Mucosa of stomach (tissue), 1 donor: ENCODE measurements around the gene GOLGA3.

Experiments used
- H3K27me3 ChIP-seq: one replicate; pipeline ENCODE4 v1.7.0; 2013; ENCODE audit warnings: mild to moderate bottlenecking, low read length; ENCODE audit not compliant: control insufficient read depth, insufficient read depth
- H3K36me3 ChIP-seq: one replicate; pipeline ENCODE4 v1.7.0; 2013; ENCODE audit warnings: low read length; ENCODE audit not compliant: control insufficient read depth, insufficient read depth
- H3K4me1 ChIP-seq: one replicate; pipeline ENCODE4 v1.7.0; 2013; ENCODE audit warnings: mild to moderate bottlenecking, low read length; ENCODE audit not compliant: control insufficient read depth, insufficient read depth
- H3K4me3 ChIP-seq: one replicate; pipeline ENCODE4 v1.7.0; 2013; ENCODE audit warnings: low read length
- H3K9ac ChIP-seq: one replicate; pipeline ENCODE4 v1.7.0; 2013; ENCODE audit warnings: mild to moderate bottlenecking, low read length, moderate library complexity
- H3K9me3 ChIP-seq: one replicate; pipeline ENCODE4 v1.7.0; 2013; ENCODE audit warnings: mild to moderate bottlenecking, low read length, moderate library complexity; ENCODE audit not compliant: control insufficient read depth
- donor health status: Pancreatic carcinoma.

Gene GOLGA3

DNA sequence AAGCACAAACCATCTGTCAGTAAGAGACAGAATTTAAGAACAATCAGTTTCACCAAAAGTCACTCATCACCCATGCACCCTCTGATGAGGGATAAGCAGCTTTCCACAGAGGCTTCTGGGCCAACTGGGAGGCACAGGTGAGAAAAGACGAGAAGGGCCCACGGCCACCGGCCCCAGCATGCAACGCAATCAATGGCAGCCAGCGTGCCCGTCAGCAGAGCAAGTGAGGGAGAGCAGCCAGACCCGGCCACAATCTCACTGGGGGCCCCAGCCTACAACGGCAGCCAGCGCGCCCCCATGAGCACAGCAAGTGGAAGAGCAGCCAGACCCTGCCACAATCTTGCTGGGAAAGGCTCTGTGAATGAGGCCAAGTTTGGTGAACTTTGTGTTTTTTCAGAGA lies 80.3 kb downstream of the GOLGA3 start:
- Histone ChIP-seq H3K36me3 (peaks cover 41% of the 10 kb centered on the region), H3K9me3 (no peaks in the 10 kb centered on the region)

GRCh38 chr12:132747896-132748295 lies 80.8 kb downstream of the GOLGA3 start:
- peaks cover 41% of the 10 kb centered on the region for H3K36me3 ChIP-seq
- no peak overlapping the region for H3K4me3 ChIP-seq

More for the DNA sequence above, 80.3 kb downstream of the GOLGA3 start:
- H3K9ac ChIP-seq, result no peak overlapping the region
- no peak overlapping the region for H3K4me3 ChIP-seq
- no peaks in the 10 kb centered on the region for H3K4me1 ChIP-seq
- H3K27me3 ChIP-seq, result no peaks in the 10 kb centered on the region

DNA sequence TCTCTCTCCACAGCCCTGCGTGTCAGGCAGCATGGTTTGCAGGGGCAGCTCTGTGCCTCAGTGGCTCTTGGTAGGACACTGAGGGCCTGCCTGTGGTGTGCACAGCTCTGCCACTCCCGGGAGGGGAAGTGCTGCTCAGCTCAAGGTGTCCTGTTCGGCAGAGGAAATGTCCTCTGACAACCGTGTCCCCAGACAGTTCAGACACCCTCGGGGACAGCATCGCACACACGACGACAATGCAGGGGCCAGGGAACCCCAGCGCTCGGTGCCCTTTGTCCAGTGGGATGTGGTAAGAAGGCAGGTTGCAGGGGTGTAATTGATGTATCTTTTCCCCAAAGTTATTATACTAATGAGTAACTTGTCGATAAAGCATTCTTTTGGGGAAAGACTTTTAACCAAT lies 81.3 kb downstream of the GOLGA3 start:
- H3K9ac ChIP-seq, result no peak overlapping the region
- no peaks in the 10 kb centered on the region for H3K4me1 ChIP-seq
- H3K9me3 ChIP-seq, result no peaks in the 10 kb centered on the region
- peaks cover 44% of the 10 kb centered on the region for H3K36me3 ChIP-seq
- H3K4me3 ChIP-seq, result no peak overlapping the region
- no peaks in the 10 kb centered on the region for H3K27me3 ChIP-seq

More at GRCh38 chr12:132747896-132748295, 80.8 kb downstream of the GOLGA3 start:
- no peaks in the 10 kb centered on the region for H3K9me3 ChIP-seq
- H3K4me1 ChIP-seq, result no peaks in the 10 kb centered on the region
- H3K9ac ChIP-seq, result no peak overlapping the region
- no peaks in the 10 kb centered on the region for H3K27me3 ChIP-seq

DNA sequence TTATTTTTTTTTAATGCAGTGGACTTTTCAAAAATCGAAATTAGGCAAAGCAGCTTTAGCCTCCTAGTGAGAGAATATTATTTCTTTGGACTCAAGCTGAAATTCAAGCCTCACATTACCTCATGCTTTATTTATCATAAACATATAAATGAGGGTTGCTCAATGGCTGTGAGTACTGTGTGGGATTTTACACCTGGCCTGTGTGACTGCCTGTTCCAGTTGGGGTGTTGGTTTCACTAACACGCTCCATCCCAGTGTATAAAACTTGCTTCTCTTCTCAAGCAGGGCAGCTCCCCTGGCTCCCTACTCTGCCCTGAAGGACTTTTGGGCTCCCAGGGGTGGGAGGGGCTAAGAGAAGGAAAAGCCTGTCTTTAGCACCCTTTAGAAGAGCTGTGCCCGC lies 82.1 kb downstream of the GOLGA3 start:
- no peak overlapping the region for H3K9ac ChIP-seq
- H3K4me3 ChIP-seq, result no peak overlapping the region
- peaks cover 52% of the 10 kb centered on the region for H3K36me3 ChIP-seq
- H3K27me3 ChIP-seq, result no peaks in the 10 kb centered on the region
- no peaks in the 10 kb centered on the region for H3K4me1 ChIP-seq
- no peaks in the 10 kb centered on the region for H3K9me3 ChIP-seq

DNA sequence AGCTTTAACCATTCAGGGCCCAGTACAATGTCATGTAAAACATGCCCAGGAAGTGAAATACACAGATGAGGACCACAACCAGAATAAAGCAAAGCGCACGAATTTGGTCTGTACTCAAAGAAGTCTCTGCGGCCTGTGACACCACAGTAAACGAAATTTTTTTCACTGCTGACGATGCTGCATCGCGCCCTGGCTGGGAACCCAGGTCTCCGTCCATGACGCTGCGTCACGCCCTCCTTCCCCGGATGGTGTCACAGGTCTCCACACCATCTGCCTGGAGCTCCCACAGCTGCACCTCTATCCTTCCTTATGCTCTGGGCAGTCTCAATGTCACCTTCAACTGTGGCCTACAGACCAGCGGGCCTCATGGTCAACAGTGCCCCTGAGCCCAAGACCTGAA lies 84.8 kb downstream of the GOLGA3 start:
- Histone ChIP-seq H3K27me3 (no peaks in the 10 kb centered on the region), H3K36me3 (peaks cover 53% of the 10 kb centered on the region), H3K4me1 (no peaks in the 10 kb centered on the region), H3K4me3 (no peak overlapping the region), H3K9me3 (no peaks in the 10 kb centered on the region), H3K9ac (no peak overlapping the region)

GRCh38 chr12:132741620-132742019 lies 87.0 kb downstream of the GOLGA3 start:
- Histone ChIP-seq H3K9ac (no peak overlapping the region), H3K36me3 (peaks cover 47% of the 10 kb centered on the region), H3K9me3 (no peaks in the 10 kb centered on the region), H3K4me1 (no peaks in the 10 kb centered on the region), H3K4me3 (no peak overlapping the region), H3K27me3 (no peaks in the 10 kb centered on the region)

GRCh38 chr12:132740652-132741051 lies 88.0 kb downstream of the GOLGA3 start:
- Histone ChIP-seq H3K9me3 (no peaks in the 10 kb centered on the region), H3K4me3 (no peak overlapping the region), H3K36me3 (peaks cover 45% of the 10 kb centered on the region), H3K27me3 (no peaks in the 10 kb centered on the region), H3K4me1 (no peaks in the 10 kb centered on the region), H3K9ac (no peak overlapping the region)

GRCh38 chr12:132740313-132740646 lies 88.4 kb downstream of the GOLGA3 start:
- H3K36me3 ChIP-seq, result peaks cover 41% of the 10 kb centered on the region
- no peak overlapping the region for H3K4me3 ChIP-seq
- no peaks in the 10 kb centered on the region for H3K4me1 ChIP-seq
- no peaks in the 10 kb centered on the region for H3K9me3 ChIP-seq
- H3K9ac ChIP-seq, result no peak overlapping the region
- no peaks in the 10 kb centered on the region for H3K27me3 ChIP-seq

DNA sequence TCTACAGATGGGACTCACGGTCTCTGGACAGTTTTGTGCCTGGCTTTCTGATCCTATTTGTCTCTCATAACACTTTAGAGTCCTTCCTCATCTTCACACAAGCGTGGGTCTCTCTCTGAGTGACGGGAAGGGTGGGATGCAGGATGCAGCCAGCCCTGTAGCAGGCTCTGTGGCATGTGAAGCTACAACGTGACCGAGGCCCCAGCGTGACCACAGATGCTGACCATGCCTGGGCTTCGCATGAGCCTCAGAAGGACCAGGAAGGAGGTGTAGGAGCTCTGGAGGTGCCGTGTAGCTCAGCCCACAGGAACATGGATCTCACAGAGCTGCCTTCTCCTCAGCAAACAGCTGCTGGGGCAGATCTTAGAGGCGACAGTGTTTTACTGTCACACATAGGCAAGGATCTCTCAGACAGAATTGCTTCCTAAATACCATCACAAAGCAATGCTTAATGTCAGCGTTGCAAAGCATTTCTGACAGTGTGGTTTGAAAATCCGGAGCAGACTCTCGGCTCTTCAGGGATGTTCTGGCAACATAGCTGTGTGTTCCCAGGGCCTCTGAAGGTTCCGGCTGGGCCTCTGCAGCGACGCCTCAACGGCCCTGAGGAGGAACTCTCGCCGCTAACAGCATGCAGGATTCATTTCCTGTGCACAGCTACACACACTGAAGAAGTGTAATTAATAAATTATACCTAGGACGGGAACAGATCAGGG lies 88.9 kb downstream of the GOLGA3 start:
- Histone ChIP-seq H3K27me3 (no peaks in the 10 kb centered on the region), H3K36me3 (peaks cover 37% of the 10 kb centered on the region), H3K4me3 (no peak overlapping the region), H3K4me1 (no peaks in the 10 kb centered on the region), H3K9me3 (no peaks in the 10 kb centered on the region), H3K9ac (no peak overlapping the region)

DNA sequence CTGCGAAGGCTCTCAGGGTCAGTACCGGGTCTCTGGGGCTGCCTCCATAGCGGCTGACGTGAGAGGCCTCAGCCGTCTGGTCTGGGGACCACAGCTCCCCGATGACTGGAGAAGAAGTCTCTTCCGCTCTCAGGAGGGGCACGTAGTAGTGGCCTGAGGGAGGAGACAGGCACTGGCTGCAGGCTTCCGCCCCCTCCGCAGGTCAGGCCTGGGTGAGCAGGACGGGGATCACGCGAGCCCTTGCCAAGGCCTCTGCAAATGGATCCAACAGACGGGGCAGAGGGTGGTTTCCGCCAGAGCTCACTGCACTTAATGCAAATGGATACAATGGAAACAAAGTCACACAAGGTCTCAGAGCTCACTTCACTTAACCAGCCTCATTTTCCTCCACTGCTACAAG lies 91.8 kb downstream of the GOLGA3 start:
- H3K4me3 ChIP-seq, result no peak overlapping the region
- H3K9ac ChIP-seq, result no peak overlapping the region
- H3K36me3 ChIP-seq, result peaks cover 31% of the 10 kb centered on the region
- H3K27me3 ChIP-seq, result no peaks in the 10 kb centered on the region
- no peaks in the 10 kb centered on the region for H3K9me3 ChIP-seq
- no peaks in the 10 kb centered on the region for H3K4me1 ChIP-seq

DNA sequence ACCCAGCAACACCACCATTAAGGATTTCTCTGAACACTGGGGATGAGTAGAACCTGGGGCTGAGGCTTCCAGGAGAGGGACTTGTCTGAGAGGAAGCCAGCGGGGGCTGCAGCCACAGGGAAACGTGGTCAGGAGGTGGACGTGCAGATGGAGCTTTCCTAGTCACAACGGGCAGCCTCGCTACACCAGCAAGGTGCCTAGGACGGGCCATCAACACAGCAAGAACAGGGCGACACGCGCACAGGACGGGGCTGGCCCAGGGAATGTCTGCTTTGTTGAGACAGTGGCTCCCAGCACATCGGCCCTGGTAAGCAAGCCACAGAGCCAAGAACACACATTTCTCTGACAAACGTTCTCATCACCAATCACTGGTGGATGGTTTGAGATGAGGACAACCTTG lies 92.3 kb downstream of the GOLGA3 start:
- Histone ChIP-seq H3K27me3 (no peaks in the 10 kb centered on the region), H3K36me3 (peaks cover 26% of the 10 kb centered on the region), H3K4me3 (no peak overlapping the region), H3K9ac (no peak overlapping the region), H3K4me1 (no peaks in the 10 kb centered on the region), H3K9me3 (no peaks in the 10 kb centered on the region)

DNA sequence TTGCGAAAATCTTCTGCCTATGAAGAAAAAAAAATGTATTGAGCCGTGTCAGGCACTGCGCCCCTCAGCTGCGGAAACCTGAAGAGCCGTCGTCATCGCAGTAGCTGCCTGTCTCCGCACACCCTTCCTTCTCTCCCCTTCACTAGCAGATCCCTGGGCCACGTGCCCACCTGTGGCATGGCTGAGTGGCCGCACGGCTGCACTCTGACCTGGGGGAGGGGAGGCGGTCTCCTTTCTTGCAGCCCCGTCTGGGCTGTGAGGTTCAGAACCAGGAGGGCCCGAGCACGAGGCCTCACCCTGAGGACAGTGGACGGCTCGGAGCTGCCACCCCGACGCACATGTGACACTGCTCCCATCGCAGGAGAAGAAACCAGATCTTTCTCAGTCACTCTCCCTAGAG lies 93.2 kb downstream of the GOLGA3 start:
- H3K36me3 ChIP-seq, result peaks cover 19% of the 10 kb centered on the region
- no peaks in the 10 kb centered on the region for H3K4me1 ChIP-seq
- H3K27me3 ChIP-seq, result no peaks in the 10 kb centered on the region
- no peak overlapping the region for H3K4me3 ChIP-seq
- H3K9me3 ChIP-seq, result no peaks in the 10 kb centered on the region
- no peak overlapping the region for H3K9ac ChIP-seq

GRCh38 chr12:132734206-132734605 lies 94.5 kb downstream of the GOLGA3 start:
- H3K9me3 ChIP-seq, result no peaks in the 10 kb centered on the region
- H3K9ac ChIP-seq, result no peak overlapping the region
- no peak overlapping the region for H3K4me3 ChIP-seq
- peaks cover 19% of the 10 kb centered on the region for H3K36me3 ChIP-seq
- no peaks in the 10 kb centered on the region for H3K27me3 ChIP-seq
- no peaks in the 10 kb centered on the region for H3K4me1 ChIP-seq
